Stimulated activated CD8-positive, alpha-beta memory T cell treated with anti-CD3 and anti-CD28 coated beads, Interleukin-15, amount 100 ng/mL, for 24 hours (primary cell): Measurements from ENCODE around the gene CERT1.
"Not testable (repeated sequence)": the region's sequence is repeated elsewhere in the genome, so short reads cannot be mapped to it uniquely, and the experiment has no call there.

Experiments
- DNase-seq: peaks from one replicate; pipeline ENCODE4 v3.0.0-alpha.2; 2020; ENCODE audit warnings: low read depth

The CERT1 gene

DNA sequence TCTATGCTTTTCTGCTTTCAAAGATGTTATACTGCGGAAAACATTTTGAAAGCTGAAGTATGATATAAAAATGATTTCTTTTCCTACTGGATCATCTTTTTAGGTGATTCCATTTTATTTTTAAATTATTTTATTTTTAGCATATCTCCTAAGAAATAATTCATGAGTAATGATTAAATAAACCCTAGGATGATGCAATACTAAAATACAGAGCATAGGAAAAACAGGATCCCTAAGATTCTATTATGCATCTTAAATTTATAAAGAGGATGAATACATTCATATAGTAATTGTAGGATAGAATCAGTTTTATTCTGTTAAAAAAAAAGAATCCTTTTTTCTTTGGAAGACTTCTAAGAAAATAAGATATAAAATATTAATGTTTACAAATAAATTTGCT lies 11.1 kb upstream of the CERT1 start:
- no peak for DNase-seq

DNA sequence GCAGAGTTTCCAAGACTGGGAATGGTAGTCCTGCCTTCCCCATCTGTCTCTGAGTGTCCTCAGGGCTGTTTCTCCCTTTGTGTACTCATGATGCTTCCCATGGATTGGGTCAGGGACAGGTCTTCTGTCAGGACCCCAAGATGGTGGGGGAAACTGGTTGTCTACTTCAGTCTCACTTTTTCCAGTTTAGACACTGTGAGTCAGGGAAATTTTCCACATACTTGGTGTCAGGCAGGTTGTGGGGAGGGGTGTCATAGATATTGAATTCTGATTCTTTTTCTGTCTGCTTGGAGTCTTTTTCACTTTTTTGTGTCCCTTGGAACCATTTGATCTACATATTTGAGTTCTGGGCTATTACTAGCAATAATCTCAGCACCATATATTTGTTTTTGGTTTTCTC lies 10.6 kb upstream of the CERT1 start:
- no peak for DNase-seq

DNA sequence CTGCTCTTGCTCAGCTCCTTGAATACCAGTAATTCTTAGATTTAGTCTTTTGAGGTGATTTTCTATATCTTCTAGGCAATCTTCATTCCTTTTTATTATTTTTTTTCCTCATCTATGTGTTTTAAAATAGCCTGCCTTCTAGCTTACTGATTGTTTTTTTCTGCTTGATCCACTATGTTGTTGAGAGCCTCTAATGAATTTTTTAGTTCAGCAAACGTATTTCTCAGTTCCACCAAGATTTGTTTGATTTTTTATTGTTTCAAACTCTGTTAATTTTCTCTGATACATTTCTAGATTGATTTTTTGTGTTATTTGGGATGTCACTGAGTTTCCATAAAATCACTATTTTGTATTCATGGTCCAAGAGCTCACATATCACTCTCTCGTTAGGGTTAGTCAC lies 9.8 kb upstream of the CERT1 start:
- no peak for DNase-seq

DNA sequence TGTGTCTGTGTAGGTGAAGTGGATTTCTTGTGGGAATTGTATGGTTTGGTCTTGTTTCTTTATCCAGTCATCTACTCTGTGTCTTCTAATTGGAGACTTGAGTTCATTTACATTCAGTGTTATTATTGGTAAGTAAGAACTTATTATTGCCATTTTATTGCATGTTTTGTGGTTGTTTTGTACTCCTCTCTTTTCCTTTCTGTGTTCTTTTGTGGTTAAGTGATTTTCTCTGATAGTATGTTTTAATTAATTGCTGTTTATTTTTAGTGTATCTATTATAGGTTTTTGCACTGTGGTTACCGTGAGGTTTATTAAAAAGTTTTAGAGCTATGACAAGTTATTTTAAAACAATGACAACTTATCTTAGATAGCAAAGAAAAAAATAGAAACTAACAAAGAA lies 8.3 kb upstream of the CERT1 start:
- no peak for DNase-seq

DNA sequence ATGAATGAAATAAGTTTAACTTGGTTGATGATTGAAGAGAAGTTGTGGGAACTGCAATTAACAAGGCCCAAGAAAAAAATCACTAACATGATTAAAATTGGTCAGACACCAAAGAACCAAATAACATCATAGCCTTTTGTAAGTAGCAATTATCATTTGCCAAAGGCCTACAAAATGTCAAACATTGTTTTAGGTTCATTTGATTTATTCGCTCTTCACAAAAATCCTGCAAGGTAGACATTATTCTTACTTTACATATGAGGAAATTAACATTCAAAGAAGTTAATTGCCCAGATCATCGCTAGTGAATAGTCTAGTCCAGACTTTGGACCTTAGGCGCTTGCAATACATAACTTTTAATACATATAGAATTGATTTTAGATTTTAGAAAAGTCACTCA lies 2.9 kb upstream of the CERT1 start:
- no peak for DNase-seq

DNA sequence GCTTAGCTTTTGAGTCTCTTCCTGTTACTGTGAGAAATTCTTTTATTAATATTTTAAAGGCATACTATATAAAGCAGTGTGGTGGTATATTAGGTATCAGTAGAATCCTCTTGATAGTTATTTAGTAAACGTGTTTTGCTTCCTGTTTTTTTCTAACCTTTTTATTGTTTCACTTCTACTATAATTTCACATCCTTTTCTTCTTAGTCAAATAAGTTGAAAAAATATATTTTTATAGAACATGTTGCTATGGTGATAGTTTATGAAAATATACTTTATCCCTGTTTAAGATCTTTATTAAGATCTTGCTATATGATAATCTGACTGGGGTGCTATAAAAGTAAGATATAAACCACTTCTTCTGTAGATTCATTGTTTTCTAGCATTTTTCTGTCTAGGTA lies 2.4 kb upstream of the CERT1 start:
- no peak for DNase-seq

DNA sequence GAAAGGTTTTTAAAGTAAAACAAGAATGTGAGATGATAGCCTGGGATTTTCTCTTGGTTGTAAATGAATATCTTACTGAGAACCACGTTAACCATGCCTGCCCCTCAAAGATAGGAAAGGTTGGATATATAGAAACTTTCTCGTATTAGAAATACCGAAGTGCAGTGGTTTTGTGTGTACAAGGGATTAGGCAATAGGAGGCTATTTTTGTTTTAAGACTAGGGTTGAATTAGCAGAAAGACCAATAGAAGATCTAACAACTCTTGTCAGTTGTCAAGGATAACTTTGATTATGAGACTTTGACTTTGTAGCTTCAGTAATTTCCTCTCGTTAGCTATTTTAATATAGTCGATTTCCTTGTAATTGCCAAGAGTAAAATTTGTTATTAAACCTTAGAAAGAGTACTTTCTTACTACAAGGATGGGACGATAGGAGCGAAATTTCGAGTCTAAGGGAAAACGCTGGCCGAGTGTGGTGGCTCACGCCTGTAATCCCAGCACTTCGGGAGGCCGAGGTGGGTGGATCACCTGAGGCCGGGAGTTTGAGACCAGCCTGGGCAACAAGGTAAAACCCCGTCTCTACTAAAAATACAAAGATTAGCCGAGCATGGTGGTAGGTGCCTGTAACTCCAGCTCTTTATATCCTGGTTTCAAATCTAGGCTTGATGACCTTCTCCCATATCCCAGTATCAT lies 1.1 kb upstream of the CERT1 start:
- no peak for DNase-seq

DNA sequence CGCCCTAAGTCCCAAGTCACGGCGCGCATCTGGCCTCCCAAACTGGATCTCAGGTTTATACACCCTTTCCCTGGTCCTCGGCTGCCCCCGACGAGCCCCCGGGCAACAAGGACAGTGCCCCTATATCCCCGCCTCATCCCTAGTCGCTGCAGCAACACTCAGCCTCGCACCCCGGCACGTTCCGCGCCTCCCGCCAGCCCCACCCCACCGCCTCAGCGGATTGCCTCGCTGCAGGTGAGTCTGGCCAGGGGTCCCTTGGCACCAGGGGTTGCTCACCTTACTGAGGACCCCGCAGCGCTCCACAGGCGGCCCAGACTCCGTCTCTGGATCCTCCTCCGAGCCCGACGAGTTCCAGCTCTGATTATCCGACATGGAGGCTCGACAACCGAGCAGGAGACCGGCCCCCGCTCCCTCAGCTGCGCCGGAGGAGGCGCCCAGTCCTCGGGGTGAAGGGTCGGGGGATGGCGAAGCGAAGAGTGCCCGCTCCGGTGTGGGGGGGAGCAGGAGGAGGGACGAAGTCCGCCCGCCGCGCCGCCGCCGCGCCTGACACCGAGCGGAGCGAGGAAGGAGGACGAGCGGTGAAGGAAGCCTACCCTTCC lies 494 bp downstream of the CERT1 start:
- peak; percentile 29 for DNase-seq

DNA sequence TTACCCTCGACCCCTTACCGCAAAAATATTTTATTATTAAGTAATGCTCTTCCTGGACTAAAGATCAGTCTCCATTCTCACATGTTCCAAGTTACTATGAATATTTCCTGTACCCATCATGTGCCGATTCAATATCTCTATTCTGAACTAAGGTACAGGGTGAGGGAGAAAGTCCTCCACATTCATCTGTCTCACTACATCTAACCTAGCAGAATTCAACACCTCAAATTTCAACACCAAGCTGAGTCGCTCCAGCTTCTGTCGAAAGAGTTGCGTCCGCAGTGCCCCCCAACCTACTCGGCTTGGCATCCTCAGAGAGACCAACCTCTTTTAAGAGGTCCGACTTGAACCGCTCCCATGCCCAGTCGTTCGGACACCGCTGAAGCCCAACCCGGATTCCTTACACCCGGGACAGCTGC lies 1.0 kb downstream of the CERT1 start:
- DNase-seq = no peak

DNA sequence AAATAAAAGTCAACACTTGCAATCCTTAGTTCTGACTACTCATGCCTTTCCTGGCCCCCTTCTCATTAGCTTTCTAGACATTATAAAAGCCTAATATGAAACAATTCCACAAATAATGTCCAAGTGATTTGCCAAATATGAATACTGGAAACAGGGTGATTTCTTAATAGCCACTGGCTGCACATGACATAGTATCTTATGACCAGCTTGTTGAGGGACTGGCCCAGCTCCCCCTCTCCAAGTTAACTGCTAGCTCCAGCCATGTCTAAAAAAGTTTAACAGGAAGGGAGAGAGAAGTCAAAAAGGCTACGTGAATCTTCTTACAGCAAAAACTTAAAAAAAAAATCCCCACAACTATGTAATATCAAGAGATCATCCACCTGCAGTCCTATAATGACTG lies 1.5 kb downstream of the CERT1 start:
- no peak for DNase-seq

DNA sequence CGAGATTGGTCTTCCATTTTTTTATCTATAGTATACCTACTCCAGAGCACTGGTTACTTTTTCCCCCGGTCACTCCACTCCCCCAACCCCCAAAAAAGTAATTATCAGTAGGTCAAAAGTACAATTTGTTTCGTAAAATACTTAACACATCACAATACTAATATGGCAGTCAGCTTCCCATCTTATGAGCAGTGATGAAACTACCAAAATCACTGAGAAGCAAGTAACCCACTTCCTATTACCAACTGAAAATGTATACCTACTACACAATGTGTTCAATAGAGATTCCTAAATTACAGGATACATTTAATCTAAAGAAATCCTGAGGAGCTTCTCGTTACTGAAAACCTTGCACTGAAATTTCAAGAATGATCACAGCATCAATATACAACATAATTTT lies 1.9 kb downstream of the CERT1 start:
- no peak for DNase-seq

DNA sequence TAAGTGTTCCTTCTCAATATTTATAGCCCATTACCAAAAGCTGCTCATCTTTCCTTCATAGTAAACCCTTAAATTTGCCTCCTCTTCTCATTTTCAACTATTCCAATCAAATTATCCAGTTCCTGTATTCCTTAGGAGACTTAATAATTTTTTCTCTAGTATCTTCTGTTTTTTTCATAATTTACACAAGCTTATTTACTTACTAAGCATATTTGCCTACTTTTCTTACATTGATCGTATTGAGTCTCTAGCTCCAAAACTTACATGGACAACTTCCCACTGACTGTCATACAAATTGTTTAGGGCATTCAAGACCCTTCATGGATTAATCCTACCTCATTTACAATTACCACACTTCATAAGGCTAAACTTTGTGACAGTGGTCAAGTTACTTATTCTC lies 3.6 kb downstream of the CERT1 start:
- DNase-seq = no peak

DNA sequence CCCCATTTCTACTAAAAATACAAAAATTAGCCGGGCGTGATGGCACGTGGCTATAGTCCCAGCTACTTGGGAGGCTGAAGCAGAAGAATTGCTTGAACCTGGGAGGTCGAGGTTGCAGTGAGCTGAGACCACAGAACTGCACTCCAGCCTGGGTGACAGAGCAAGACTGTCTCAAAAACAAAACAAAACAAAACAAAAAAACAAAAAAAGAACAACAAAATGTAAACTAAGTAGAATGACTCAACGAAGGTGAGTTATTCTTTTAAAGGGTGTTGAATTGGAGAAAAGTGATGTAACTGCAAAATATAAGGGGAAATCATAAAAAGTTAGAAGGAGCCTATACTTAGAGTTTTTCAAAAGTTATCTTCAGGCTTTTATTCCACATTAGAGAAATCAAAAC lies 6.3 kb downstream of the CERT1 start:
- DNase-seq = not testable (repeated sequence)

DNA sequence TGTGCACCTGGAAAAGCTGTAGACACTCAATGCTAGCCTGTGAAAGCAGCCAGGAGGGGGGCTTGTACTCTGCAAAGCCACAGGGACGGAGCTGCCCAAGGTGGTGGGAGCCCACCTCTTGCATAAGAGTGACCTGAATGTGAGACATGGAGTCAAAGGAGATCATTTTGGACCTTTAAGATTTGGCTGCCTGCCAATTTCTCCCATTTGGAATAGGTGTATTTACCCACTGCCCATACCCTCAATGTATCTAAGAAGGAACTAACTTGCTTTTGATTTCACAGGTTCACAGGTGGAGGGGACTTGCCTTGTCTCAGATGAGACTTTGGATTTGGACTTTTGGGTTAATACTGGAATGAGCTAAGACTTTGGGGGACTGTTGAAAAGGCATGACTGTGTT lies 12.6 kb downstream of the CERT1 start:
- not testable (repeated sequence) for DNase-seq

DNA sequence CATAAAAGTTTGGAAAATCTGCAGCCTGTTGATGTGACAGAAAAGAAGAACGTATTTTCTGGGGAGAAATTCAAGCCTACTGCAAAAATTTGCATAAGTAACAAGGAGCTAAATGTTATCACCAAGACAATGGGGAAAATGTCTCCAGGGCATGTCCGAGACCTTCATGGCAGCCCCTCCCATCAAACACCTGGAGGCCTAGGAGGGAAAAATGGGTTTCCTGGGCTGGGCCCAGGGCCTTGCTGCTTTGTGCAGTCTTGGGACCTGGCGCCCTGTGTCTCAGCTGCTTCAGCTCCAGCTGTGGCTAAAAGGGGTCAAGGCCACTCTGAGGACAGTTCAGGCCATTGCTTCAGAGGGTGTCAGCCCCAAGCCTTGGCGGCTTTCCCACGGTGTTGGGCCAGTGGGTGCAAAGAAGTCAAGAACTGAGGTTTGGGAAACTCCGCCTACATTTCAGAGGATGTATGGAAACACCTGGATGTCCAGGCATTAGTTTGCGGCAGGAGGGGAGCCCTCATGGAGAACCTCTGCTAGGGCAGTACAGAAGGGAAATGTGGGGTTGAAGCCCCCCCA lies 13.1 kb downstream of the CERT1 start:
- no peak for DNase-seq

DNA sequence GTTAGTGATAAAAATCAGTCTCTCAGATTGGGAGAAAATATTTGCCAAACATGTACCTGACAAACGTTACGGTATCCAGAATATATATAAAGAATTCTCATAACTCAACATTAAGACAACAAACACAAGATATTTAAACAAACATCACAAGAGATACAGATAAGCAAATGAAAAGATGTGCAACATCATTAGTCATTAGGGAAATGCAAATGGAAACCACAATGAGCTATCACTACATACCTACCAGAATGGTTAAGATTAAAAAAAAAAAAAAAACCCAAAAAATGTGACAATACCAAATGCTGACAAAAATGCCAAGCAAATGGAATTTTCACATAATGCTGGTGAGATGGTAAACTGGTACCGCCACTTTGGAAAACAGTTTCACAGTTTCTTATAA lies 15.4 kb downstream of the CERT1 start:
- DNase-seq = no peak

DNA sequence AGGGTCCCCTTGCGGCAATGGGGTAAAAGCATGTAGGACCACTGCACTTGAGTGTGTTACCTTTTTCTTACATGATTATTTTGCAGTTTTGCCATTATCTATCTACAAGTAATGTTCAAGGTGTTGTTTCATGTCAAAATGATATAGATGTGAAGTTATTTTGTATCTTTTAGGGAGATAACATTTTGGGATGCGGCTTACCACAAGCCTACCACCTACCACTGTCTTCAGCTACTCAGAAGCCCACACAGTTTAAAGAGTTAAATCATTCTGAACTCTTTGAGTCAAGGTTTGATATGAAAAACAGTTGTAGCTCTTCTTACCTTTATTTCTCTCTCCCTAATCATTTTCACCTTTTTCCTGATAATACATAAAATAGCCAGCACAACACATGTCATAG lies 19.8 kb downstream of the CERT1 start:
- no peak for DNase-seq

DNA sequence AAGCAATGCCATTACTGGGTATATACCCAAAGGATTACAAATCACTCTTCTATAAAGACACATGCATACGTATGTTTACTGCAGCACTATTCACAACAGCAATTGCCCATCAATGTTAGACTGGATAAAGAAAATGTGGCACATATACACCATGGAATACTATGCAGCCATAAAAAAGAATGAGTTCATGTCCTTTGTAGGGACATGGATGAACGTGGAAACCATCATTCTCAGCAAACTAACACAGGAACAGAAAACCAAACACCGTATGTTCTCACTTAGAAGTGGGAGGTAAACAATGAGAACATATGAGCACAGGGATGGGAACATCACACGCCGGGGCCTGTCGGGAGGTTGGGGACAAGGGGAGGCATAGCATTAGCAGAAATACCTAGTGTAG lies 21.6 kb downstream of the CERT1 start:
- DNase-seq = not testable (repeated sequence)

DNA sequence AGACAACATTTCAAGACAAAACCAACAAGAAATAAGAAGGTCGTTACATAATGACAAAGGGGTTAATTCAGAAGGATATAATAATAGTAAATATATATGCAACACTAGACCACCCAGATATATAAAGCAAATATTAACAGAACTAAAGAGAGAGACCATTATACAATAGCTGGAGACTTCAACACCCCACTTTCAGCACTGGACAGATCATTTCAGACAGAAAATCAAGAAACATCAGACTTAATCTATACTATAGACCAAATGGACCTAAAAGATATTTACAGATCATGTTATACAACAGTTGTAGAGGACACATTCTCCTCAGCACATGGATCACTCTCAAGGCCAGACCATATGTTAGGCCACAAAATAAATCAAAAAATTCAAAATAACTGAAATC lies 26.8 kb downstream of the CERT1 start:
- no peak for DNase-seq

DNA sequence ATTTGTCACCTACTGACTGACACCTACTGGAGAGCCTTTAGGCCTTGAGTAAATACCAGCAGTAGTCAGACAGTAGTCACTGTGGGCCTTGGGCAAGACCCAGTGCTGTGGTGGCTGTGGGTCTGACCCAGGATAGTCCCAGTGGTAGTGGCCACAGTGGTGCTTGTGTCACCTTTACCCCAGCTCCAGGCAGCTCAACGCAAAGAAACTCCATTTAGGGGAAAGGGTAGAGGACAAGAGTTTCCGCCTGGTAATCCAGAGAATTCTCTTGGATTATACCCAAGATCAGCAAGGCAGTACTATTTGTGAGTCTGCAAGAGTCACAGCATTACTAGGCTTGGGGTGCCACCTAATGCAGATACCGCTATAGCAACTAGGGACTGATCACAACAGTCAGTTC lies 28.9 kb downstream of the CERT1 start:
- DNase-seq = no peak

DNA sequence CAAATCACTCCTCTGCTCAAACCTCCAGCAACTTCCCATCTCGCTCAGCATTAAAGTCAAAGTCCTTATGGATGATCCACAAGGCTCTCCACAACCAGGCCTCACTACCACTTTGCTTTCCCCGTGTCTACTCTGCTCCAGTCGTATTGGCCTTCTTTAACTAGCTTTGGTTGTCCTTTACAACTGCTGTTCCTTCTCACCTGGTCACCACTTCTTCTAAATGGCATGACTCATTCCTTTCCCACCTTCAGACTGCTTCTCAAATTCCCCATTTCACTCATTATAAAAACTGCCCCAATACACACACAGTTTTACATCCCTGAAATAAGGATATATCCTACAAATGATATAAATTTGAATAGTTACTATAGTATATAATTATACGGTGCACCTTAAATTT lies 30.4 kb downstream of the CERT1 start:
- no peak for DNase-seq

DNA sequence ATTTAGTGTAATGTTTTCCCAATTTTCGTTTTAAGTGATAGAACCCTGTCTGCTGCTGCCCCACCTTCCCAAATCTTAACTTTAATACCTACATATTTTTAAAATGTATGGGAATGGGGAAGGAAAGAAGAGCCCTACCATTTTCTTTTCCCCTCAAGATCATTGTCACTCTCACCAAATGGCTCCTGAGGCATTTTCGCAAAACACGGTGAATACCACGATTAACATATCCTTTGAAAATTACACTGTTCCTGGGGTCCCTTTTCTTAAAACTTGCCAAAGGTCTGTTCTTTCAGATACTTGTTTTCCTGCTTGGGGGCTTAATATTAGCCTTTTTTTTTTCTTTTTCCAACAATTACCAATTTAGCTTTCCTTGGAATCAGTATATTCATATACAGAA lies 36.1 kb downstream of the CERT1 start:
- DNase-seq = no peak

DNA sequence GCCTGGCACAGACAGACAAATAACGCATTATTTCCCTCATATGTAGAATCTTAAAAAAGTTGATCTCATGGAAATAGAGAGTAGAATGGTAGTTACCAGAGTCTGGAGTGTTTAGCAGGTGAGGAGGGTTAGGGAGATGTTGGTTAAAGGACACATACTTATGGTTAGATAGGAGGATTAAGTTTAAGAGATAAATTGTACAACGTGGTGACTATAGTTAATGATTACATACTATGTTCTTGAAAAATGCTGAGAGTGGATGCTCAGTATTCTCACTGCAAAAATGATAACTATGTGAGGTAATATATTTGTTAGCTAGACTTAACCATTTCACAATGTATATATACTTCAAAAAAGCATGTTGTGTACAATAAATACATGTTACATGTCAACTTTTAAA lies 38.0 kb downstream of the CERT1 start:
- DNase-seq = no peak

DNA sequence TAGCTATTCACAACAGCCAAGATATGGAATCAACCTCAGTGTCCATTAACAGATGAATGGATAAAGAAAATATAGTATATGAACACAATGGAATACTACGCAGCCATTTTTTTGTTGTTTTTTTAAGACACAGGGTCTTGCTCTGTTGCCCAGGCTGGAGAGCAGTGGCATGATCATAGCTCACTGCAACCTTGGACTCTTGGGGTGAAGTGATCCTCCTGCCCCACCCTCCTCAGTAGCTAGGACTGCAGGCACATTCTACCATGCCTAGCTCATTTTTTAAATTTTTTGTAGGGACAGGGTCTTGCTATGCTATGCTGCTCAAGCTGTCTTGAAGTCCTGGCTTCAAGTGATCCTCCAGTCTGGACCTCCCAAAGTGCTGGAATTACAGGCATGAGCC lies 38.5 kb downstream of the CERT1 start:
- DNase-seq = no peak
